ENCODE measurements around the gene HSD17B1.
A peak's percentile ranks its signal among the peaks of the same experiment; 100 is the strongest.
"Not testable (repeated sequence)": the region's sequence is repeated elsewhere in the genome, so short reads cannot be mapped to it uniquely, and the experiment has no call there.

HSD17B1 gene

GRCh38 chr17:42545755-42546505 lies 6.8 kb upstream of the HSD17B1 start:
- H3K4me3 Mint-ChIP-seq; H3K27ac Mint-ChIP-seq; H3K9me3 Mint-ChIP-seq; H3K36me3 Mint-ChIP-seq (ENCODE audit: low read depth); DNase-seq (ENCODE audit: low spot score); H3K27me3 Mint-ChIP-seq (ENCODE audit: low read depth): not testable (repeated sequence)
- H3K4me1 Mint-ChIP-seq (ENCODE audit: low read depth), result peaks cover 12% of the 10 kb centered on the region

- H3K4me1 Mint-ChIP-seq (ENCODE audit: low read depth), result peaks cover 6% of the 10 kb centered on the region
- no peaks in the 10 kb centered on the region for H3K27me3 Mint-ChIP-seq (ENCODE audit: low read depth)
- H3K36me3 Mint-ChIP-seq (ENCODE audit: low read depth), result peaks cover 5% of the 10 kb centered on the region
- H3K9me3 Mint-ChIP-seq, result no peaks in the 10 kb centered on the region
- DNase-seq (ENCODE audit: low spot score), result no peak
- H3K27ac Mint-ChIP-seq, result no peak overlapping the region
- H3K4me3 Mint-ChIP-seq, result no peak overlapping the region
Measured at GRCh38 chr17:42547001-42547461, 5.7 kb upstream of the HSD17B1 start.

- DNase-seq (ENCODE audit: low spot score), result no peak
- Mint-ChIP-seq H3K4me1 (ENCODE audit: low read depth) (peaks cover 6% of the 10 kb centered on the region), H3K36me3 (ENCODE audit: low read depth) (peaks cover 5% of the 10 kb centered on the region), H3K27ac (no peak overlapping the region), H3K27me3 (ENCODE audit: low read depth) (no peaks in the 10 kb centered on the region), H3K9me3 (no peaks in the 10 kb centered on the region), H3K4me3 (peak overlapping the region; percentile 9)
Measured at GRCh38 chr17:42547698-42548069, 5.0 kb upstream of the HSD17B1 start.

GRCh38 chr17:42548070-42548837 lies 4.5 kb upstream of the HSD17B1 start:
- Mint-ChIP-seq H3K36me3 (ENCODE audit: low read depth) (peaks cover 6% of the 10 kb centered on the region), H3K9me3 (no peaks in the 10 kb centered on the region), H3K27ac (no peak overlapping the region), H3K4me3 (peak overlapping the region; percentile 38), H3K4me1 (ENCODE audit: low read depth) (peaks cover 6% of the 10 kb centered on the region), H3K27me3 (ENCODE audit: low read depth) (no peaks in the 10 kb centered on the region)
- peak; percentile 68 for DNase-seq (ENCODE audit: low spot score)

- Mint-ChIP-seq H3K27ac (no peak overlapping the region), H3K9me3 (no peaks in the 10 kb centered on the region)
Measured at GRCh38 chr17:42548993-42549755, 3.5 kb upstream of the HSD17B1 start.

GRCh38 chr17:42553161-42553818 lies 567 bp downstream of the HSD17B1 start:
- peaks cover 5% of the 10 kb centered on the region for H3K36me3 Mint-ChIP-seq (ENCODE audit: low read depth)
- DNase-seq (ENCODE audit: low spot score), result no peak
- H3K27me3 Mint-ChIP-seq (ENCODE audit: low read depth), result no peaks in the 10 kb centered on the region
- H3K4me1 Mint-ChIP-seq (ENCODE audit: low read depth), result peaks cover 16% of the 10 kb centered on the region
- peak overlapping the region; percentile 91 for H3K4me3 Mint-ChIP-seq
- H3K27ac Mint-ChIP-seq, result peak overlapping the region; percentile 63
- H3K9me3 Mint-ChIP-seq, result no peaks in the 10 kb centered on the region

More at GRCh38 chr17:42548993-42549755, 3.5 kb upstream of the HSD17B1 start:
- Mint-ChIP-seq H3K4me3 (peak overlapping the region; percentile 38), H3K4me1 (ENCODE audit: low read depth) (peaks cover 6% of the 10 kb centered on the region), H3K27me3 (ENCODE audit: low read depth) (no peaks in the 10 kb centered on the region), H3K36me3 (ENCODE audit: low read depth) (peaks cover 8% of the 10 kb centered on the region)
- no peak for DNase-seq (ENCODE audit: low spot score)

GRCh38 chr17:42553866-42554249 lies 1.1 kb downstream of the HSD17B1 start:
- H3K27ac Mint-ChIP-seq, result peak overlapping the region; percentile 92
- peaks cover 16% of the 10 kb centered on the region for H3K4me1 Mint-ChIP-seq (ENCODE audit: low read depth)
- H3K27me3 Mint-ChIP-seq (ENCODE audit: low read depth), result no peaks in the 10 kb centered on the region
- H3K4me3 Mint-ChIP-seq, result peak overlapping the region; percentile 91
- no peak for DNase-seq (ENCODE audit: low spot score)
- H3K9me3 Mint-ChIP-seq, result no peaks in the 10 kb centered on the region
- peaks cover 5% of the 10 kb centered on the region for H3K36me3 Mint-ChIP-seq (ENCODE audit: low read depth)

GRCh38 chr17:42554250-42555121 lies 1.8 kb downstream of the HSD17B1 start:
- Mint-ChIP-seq H3K4me3 (peak overlapping the region; percentile 91), H3K27ac (peak overlapping the region; percentile 92), H3K27me3 (ENCODE audit: low read depth) (no peaks in the 10 kb centered on the region), H3K36me3 (ENCODE audit: low read depth) (peaks cover 5% of the 10 kb centered on the region), H3K9me3 (no peaks in the 10 kb centered on the region), H3K4me1 (ENCODE audit: low read depth) (peaks cover 14% of the 10 kb centered on the region)
- peak; percentile 81 for DNase-seq (ENCODE audit: low spot score)

- H3K4me3 Mint-ChIP-seq, result peak overlapping the region; percentile 91
- H3K4me1 Mint-ChIP-seq (ENCODE audit: low read depth), result peaks cover 14% of the 10 kb centered on the region
- DNase-seq (ENCODE audit: low spot score), result no peak
- no peaks in the 10 kb centered on the region for H3K27me3 Mint-ChIP-seq (ENCODE audit: low read depth)
- H3K9me3 Mint-ChIP-seq, result no peaks in the 10 kb centered on the region
- H3K36me3 Mint-ChIP-seq (ENCODE audit: low read depth), result peaks cover 5% of the 10 kb centered on the region
- peak overlapping the region; percentile 92 for H3K27ac Mint-ChIP-seq
Measured at GRCh38 chr17:42555122-42555622, 2.4 kb downstream of the HSD17B1 start.

- not testable (repeated sequence) for H3K9me3 Mint-ChIP-seq; DNase-seq (ENCODE audit: low spot score); H3K36me3 Mint-ChIP-seq (ENCODE audit: low read depth); H3K27ac Mint-ChIP-seq; H3K27me3 Mint-ChIP-seq (ENCODE audit: low read depth)
- peak overlapping the region; percentile 91 for H3K4me3 Mint-ChIP-seq
- H3K4me1 Mint-ChIP-seq (ENCODE audit: low read depth), result peaks cover 15% of the 10 kb centered on the region
Measured at GRCh38 chr17:42555961-42556617, 3.4 kb downstream of the HSD17B1 start.

GRCh38 chr17:42559075-42559474 lies 6.4 kb downstream of the HSD17B1 start:
- Mint-ChIP-seq H3K27ac (no peak overlapping the region), H3K27me3 (ENCODE audit: low read depth) (no peaks in the 10 kb centered on the region), H3K4me1 (ENCODE audit: low read depth) (peaks cover 28% of the 10 kb centered on the region), H3K4me3 (no peak overlapping the region), H3K9me3 (no peaks in the 10 kb centered on the region), H3K36me3 (ENCODE audit: low read depth) (peaks cover 10% of the 10 kb centered on the region)
- no peak for DNase-seq (ENCODE audit: low spot score)

- H3K27ac Mint-ChIP-seq, result no peak overlapping the region
- H3K4me3 Mint-ChIP-seq, result peak overlapping the region; percentile 56
- DNase-seq (ENCODE audit: low spot score), result no peak
- no peaks in the 10 kb centered on the region for H3K27me3 Mint-ChIP-seq (ENCODE audit: low read depth)
- peaks cover 25% of the 10 kb centered on the region for H3K4me1 Mint-ChIP-seq (ENCODE audit: low read depth)
- H3K9me3 Mint-ChIP-seq, result no peaks in the 10 kb centered on the region
- peaks cover 13% of the 10 kb centered on the region for H3K36me3 Mint-ChIP-seq (ENCODE audit: low read depth)
Measured at GRCh38 chr17:42560246-42560645, 7.5 kb downstream of the HSD17B1 start.

All from T-helper 2 cell treated with Interferon-gamma antibody and Interleukin-4, amounts not matched to agents 5 μg/mL and 100 μg/mL, for 36 hours (primary cell).